ENCODE data around the gene COG5. TPM values are rescaled to one million over a fixed set of nuclear protein-coding genes. Genes with fewer than 3 reads are reported as not detected.

Gene COG5
- polyA plus RNA-seq, 1 of the 3 experiments (the other 2 are of a cell fraction), result 21.2 TPM

DNA sequence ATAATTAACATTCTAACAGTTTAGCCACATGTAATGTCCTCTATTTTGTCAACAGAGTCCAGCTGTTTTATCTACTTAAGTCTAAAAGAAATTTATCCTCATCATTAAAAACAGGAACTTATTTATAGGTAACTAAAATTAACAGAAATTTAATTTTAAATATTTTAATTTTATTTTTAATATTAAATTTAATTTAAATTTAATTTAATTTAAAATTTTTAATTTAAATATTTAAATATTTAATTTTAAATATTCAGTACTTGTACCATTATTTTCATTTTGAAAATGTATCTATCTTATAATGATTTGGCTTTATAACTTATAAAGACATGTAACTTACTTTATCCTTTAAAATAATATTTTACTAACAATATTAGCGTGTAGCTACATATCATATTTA lies 94.9 kb downstream of the COG5 start:
- H3K4me3 ChIP-seq (ENCODE audit: low read depth in 2 of 2, low read length in 1 of 2), result no peak overlapping the region
- no peaks in the 10 kb centered on the region for H3K27me3 ChIP-seq (ENCODE audit: insufficient read depth)
- H3K9me3 ChIP-seq, result no peaks in the 10 kb centered on the region
- no peak overlapping the region for H3K9ac ChIP-seq
- H3K4me1 ChIP-seq (ENCODE audit: control insufficient read depth in 1 of 2, insufficient read depth in 2 of 2, low read depth in 1 of 2, low read length in 1 of 2), result peaks cover 5 to 41% of the 10 kb centered on the region in 2 experiments; a peak in 2 of 4 replicates
- H3K9me2 ChIP-seq, result no peaks in the 10 kb centered on the region
- no peak overlapping the region for H3K4me2 ChIP-seq
- TF ChIP-seq EZH2phosphoT487 (IDR thresholded peaks at IDR 0.05; ENCODE audit: borderline replicate concordance, low read depth) (no peak), IRF3 (IDR thresholded peaks at IDR 0.05; ENCODE audit: low read depth, low read length) (no peak), GABPA (IDR thresholded peaks at IDR 0.05; ENCODE audit: low read depth) (no peak), MXI1 (IDR thresholded peaks at IDR 0.05; ENCODE audit: low read depth, low read length) (no peak), RCOR1 (IDR thresholded peaks at IDR 0.05; ENCODE audit: low read length) (no peak), SIN3A (IDR thresholded peaks at IDR 0.05; ENCODE audit: borderline replicate concordance, low read depth, low read length) (no peak), USF2 (IDR thresholded peaks at IDR 0.05; ENCODE audit: borderline replicate concordance, low read depth, low read length) (no peak), POLR2AphosphoS5 (IDR thresholded peaks at IDR 0.05; ENCODE audit: low read depth, low read length) (no peak), TCF12 (IDR thresholded peaks at IDR 0.05) (no peak), YY1 (IDR thresholded peaks at IDR 0.05; ENCODE audit: low read depth) (no peak)
- TF ChIP-seq, protein P1, sequence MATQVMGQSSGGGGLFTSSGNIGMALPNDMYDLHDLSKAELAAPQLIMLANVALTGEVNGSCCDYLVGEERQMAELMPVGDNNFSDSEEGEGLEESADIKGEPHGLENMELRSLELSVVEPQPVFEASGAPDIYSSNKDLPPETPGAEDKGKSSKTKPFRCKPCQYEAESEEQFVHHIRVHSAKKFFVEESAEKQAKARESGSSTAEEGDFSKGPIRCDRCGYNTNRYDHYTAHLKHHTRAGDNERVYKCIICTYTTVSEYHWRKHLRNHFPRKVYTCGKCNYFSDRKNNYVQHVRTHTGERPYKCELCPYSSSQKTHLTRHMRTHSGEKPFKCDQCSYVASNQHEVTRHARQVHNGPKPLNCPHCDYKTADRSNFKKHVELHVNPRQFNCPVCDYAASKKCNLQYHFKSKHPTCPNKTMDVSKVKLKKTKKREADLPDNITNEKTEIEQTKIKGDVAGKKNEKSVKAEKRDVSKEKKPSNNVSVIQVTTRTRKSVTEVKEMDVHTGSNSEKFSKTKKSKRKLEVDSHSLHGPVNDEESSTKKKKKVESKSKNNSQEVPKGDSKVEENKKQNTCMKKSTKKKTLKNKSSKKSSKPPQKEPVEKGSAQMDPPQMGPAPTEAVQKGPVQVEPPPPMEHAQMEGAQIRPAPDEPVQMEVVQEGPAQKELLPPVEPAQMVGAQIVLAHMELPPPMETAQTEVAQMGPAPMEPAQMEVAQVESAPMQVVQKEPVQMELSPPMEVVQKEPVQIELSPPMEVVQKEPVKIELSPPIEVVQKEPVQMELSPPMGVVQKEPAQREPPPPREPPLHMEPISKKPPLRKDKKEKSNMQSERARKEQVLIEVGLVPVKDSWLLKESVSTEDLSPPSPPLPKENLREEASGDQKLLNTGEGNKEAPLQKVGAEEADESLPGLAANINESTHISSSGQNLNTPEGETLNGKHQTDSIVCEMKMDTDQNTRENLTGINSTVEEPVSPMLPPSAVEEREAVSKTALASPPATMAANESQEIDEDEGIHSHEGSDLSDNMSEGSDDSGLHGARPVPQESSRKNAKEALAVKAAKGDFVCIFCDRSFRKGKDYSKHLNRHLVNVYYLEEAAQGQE (IDR thresholded peaks at IDR 0.05; ENCODE audit: low read depth, low read length), result no peak
- TF ChIP-seq, protein P2, sequence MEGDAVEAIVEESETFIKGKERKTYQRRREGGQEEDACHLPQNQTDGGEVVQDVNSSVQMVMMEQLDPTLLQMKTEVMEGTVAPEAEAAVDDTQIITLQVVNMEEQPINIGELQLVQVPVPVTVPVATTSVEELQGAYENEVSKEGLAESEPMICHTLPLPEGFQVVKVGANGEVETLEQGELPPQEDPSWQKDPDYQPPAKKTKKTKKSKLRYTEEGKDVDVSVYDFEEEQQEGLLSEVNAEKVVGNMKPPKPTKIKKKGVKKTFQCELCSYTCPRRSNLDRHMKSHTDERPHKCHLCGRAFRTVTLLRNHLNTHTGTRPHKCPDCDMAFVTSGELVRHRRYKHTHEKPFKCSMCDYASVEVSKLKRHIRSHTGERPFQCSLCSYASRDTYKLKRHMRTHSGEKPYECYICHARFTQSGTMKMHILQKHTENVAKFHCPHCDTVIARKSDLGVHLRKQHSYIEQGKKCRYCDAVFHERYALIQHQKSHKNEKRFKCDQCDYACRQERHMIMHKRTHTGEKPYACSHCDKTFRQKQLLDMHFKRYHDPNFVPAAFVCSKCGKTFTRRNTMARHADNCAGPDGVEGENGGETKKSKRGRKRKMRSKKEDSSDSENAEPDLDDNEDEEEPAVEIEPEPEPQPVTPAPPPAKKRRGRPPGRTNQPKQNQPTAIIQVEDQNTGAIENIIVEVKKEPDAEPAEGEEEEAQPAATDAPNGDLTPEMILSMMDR (IDR thresholded peaks at IDR 0.05), result no peak
- TF ChIP-seq, protein P3, sequence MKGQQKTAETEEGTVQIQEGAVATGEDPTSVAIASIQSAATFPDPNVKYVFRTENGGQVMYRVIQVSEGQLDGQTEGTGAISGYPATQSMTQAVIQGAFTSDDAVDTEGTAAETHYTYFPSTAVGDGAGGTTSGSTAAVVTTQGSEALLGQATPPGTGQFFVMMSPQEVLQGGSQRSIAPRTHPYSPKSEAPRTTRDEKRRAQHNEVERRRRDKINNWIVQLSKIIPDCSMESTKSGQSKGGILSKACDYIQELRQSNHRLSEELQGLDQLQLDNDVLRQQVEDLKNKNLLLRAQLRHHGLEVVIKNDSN (IDR thresholded peaks at IDR 0.05; ENCODE audit: borderline replicate concordance, low read depth), result no peak
- ChIA-PET CTCF (interaction anchor here (0.9 to 2.1 kb wide), 11 partner anchors 12 to 406 kb away, joined by 3 to 7 read pairs (median 3); partner anchors contain the start of gene BCAP29), POLR2A (interaction anchor here (0.8 kb wide), 1 partner anchor 95 kb away, joined by 3 read pairs; the partner anchor contains the start of genes COG5 and DUS4L)
- no peaks in the 10 kb centered on the region for H4K20me1 ChIP-seq (ENCODE audit: insufficient read depth)
- WGBS (ENCODE audit: low lambda C conversion rate), result 93% methylated on average over 1 of the region's 1 CpG
- no peak for DNase-seq
- no peak overlapping the region for H3K27ac ChIP-seq (ENCODE audit: low read depth in 2 of 2, low read length in 1 of 2)
- no peaks in the 10 kb centered on the region for H3K36me3 ChIP-seq (replicated peaks in 1 of 2; ENCODE audit: control insufficient read depth in 1 of 2, insufficient read depth in 2 of 2, low read length in 1 of 2)
- 0 out of 2 replicates have a peak, but pooled peaks cover 3% of the 10 kb centered on the region for H3K79me2 ChIP-seq (ENCODE audit: insufficient read depth)
- peaks cover 6% of the 10 kb centered on the region for H3F3A ChIP-seq (replicated peaks; ENCODE audit: insufficient read depth)
- H2AFZ ChIP-seq (ENCODE audit: low read depth), result no peak overlapping the region

Measured in SK-N-SH (cell line).